T-helper 1 cell (primary cell): ENCODE data around the gene CREB5.
"Not testable (repeated sequence)": the region's sequence is repeated elsewhere in the genome, so short reads cannot be mapped to it uniquely, and the experiment has no call there.

Experiments
- DNase-seq, 5 donors: peaks; one replicate each; pipeline ENCODE4 v3.0.0-alpha.2; 2012 to 2020

CREB5 gene

DNA sequence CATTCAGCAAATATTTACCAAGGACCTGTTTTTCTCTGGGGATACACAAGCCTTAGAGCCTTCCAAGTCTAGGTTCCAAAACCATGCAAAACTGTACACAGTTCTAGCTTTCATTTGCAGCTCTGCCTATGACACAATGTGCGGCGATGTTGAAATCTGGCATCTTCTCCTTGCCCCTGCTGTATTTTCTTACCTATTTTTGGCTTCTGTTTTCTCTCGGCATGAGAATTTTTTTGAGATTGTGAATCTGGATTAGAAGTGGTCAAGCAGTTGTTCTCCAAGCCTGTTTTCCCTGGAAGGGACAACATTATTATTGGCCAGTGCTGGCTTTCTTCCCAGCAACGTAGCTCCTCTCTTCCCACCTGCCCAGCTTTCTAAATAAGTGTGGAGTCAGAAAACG is 176.3 kb downstream of the CREB5 start:
- DNase-seq = no peak

GRCh38 chr7:28591041-28591674 is 178.8 kb downstream of the CREB5 start:
- peak in 1 of 5 donors; percentile 7 for DNase-seq

GRCh38 chr7:28591725-28592349 is 179.5 kb downstream of the CREB5 start:
- no peak for DNase-seq

DNA sequence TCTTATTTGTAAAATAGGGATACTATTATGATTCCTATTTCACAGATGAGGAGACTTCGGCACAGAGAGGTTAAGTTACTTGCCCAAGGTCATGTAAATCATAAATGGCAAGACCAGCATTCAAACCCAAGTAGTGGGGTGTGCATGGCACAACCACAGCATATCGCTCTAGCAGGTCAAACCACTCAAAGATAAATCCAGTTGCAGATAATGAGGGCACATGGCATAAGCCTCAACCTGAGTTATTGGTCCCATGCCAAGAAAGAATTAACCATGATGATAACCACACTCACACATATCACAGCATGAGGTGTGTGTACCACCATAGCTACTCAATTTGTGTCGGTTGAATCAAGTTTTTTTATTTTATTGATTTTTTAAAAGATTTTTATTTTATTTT is 180.5 kb downstream of the CREB5 start:
- DNase-seq = no peak

DNA sequence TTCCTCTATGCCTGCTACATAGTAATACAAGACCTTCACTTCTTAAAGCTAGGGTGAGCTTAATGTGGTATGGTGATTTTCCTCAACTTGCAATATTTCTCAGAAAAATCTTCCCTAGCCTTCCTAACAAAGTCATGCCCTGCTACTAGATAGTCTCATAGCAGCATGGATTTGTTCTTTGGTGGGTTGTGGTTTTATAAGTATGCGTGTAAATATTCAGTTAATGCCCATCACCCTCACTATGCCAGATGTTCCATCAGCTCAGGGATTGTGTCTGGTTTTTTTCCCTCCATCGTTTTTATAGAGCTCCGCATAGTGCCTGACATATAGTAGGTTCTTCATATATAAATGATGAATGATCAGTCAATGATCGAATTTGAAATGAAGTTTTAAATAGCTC is 182.8 kb downstream of the CREB5 start:
- DNase-seq = no peak

GRCh38 chr7:28595801-28596200 is 183.5 kb downstream of the CREB5 start:
- DNase-seq = no peak

GRCh38 chr7:28596245-28596935 is 184.1 kb downstream of the CREB5 start:
- DNase-seq = no peak

DNA sequence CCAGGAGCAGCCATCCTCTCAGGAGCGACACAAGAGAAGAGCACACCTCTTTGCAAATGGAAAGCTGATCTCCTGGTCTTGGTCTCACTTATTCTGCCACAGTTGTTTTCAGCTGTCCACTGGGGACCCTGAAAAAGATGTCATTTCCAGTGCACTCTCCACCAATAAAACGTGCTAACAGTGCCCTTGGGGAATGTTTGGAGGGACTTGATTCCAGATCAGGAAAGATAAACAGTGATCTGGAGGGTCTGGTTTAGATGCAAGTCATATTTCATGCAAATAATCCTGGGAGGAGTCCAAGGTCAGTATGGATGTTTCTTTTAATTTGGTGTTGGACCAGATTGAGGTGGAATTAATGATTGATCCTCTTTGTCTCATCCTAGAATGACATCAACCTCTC is 185.0 kb downstream of the CREB5 start:
- no peak for DNase-seq

- DNase-seq = not testable (repeated sequence)
Measured at GRCh38 chr7:28598037-28598436, 185.7 kb downstream of the CREB5 start.

DNA sequence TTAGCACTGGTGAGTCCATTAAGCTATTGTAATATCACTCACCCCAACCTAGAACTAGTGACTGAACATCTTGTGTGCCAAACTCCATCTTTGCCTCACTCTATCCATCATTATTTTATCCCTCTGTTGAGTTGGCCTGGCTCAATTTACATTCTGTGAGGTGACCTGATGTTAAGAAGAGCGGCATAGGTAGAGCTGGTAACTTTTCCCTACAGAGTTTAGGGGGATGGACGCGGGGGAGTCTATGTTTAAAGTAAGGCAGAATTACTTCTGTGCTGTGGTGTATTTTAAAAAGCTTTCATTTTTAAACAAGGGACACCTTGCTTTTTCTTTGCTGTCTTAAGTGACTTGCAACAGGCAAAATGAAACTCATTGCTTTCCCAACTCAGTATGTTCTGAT is 186.3 kb downstream of the CREB5 start:
- DNase-seq = no peak

DNA sequence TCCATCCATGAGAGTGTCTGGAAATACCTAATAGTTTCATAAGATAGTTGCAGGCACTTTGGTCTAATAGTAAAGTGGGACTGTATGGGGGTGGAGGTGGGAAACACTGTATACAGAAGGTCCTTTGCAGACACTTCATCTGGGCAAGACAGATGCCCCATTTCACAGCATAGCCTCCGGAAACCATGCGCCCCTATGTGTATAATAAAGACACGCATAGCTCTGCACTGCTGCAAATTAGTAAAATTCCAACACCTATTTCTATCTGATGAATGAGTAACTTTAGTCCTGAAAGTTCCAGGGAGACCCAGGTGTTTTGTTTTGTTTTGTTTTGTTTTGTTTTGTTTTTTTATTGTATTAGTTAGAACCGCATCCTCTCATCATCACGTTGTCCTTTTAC is 187.1 kb downstream of the CREB5 start:
- no peak for DNase-seq

- no peak for DNase-seq
Measured at GRCh38 chr7:28602282-28602681, 190.0 kb downstream of the CREB5 start.

DNA sequence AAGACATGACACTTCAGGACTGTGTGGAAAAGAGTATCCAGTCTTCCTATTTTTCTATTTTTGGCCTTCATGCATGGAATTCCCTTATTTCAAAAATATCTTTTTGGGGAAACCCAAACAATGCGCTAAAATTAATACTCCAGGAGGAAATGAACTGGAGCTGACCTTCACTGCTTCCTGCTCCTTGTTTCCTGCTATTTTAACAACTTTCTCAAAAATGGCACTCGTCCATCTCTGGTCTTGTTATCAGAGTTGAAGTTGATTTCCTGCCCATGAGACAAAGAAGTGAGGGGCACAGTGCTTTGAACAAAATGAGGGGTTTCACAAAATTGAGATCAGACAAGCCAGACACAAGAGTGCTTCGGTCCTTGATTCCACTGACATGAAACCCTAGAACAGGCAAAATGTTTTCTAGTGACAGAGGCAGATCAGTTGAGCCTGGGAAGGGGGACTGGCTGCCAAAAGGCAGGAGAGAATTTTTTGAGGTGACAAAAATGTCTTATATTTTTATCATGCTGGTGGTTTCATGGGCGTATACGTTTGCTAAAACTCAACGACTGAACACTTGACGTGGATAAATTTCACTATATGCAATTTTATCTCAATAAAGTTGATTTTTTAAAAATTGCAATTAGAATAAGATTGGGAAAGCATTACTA is 193.2 kb downstream of the CREB5 start:
- DNase-seq = no peak

DNA sequence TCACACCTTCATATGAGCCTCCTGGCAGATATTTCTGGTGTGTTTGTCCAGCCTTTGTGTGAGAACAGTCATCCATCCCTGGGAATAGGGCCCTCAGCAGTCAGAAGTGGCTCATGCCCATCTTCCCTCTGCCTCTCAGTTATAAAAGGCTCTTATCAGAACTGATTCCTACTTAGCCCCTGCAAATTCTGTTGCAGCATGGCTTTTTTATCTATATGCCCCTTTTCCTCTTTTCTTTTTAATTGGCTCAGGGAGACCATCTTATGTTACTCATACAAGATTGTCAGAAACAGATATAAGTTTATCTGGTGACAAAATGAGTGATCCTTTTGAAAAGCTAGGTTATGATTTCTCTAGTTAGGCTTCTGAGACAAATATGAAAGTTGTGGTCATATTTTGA is 194.1 kb downstream of the CREB5 start:
- DNase-seq = no peak

DNA sequence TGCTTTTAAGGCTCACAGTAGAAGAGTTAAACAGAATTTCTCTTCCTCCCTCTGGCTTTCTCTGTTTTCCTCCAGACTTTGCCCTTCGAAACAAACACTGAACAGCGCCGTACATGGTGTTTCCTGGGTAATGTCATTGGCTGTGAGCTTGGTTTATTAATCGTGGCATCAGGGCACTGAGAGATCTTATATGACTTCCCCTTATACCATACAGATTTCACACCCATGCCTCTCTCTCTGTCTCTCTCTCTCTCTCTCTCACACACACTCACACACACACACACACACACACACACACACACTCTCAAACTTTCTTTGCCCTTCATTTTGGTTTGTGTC is 195.5 kb downstream of the CREB5 start:
- no peak for DNase-seq

DNA sequence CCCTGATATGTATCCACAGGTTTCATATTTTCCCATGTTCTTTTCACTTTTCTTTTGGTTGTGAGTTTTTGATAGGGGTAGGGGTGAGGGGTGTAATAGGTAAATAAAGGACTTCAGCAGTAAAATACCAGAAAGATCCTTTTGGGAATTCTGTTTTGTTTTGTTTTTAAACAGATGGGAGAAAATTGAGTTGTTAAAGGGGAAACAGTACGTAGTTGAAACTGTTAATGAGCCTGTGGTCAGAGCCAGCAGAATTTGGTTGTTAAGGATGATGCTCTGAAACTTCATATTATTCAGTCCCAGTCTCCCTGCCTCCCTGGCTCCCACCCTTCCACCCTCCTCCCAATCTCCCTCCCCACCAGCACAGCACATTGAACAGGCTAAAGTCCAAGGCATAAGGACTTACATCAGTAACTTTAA is 195.9 kb downstream of the CREB5 start:
- no peak for DNase-seq

GRCh38 chr7:28608731-28609130 is 196.4 kb downstream of the CREB5 start:
- DNase-seq = no peak

- DNase-seq = no peak
Measured at GRCh38 chr7:28609608-28610007, 197.3 kb downstream of the CREB5 start.

GRCh38 chr7:28611399-28611897 is 199.1 kb downstream of the CREB5 start:
- not testable (repeated sequence) for DNase-seq

DNA sequence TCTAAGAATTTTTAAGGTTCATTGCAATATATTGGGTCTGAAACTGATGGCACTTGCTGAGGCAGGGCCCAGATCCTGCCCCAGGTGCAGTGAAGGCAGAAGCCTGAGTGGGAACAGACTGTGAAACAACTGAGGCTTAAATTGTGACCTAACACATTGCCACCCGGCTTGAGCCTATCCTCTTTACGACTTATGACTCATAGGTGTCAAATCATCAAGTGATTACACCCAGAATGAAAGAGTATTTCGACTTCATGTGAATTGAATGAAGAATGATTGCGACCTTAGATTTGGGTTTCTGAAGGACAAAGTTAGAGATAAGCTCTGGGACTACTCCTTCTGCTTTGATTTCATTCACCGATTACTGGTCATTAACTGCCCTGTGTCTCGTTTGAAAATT is 200.9 kb downstream of the CREB5 start:
- DNase-seq = no peak

DNA sequence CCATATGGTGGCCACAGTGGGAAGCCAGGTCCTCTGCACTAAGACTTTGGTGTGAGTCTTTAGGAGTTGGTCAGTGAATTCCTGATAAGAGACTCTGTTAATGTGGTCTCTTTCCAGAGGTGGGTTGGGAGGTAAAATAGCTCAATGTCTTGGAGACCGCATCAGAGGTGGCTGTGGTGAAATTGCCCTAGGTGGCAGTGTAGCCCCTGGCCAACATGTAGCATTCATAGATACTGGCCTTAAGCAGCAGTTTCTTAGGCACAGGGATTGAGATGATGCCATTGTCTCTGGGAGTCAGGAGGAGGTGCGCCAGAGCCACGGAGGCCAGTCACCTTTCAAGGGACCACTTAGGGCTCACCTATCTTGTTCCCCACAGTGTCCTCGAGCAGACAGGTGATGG is 202.8 kb downstream of the CREB5 start:
- no peak for DNase-seq

- no peak for DNase-seq
Measured at GRCh38 chr7:28617308-28617880, 205.1 kb downstream of the CREB5 start.

DNA sequence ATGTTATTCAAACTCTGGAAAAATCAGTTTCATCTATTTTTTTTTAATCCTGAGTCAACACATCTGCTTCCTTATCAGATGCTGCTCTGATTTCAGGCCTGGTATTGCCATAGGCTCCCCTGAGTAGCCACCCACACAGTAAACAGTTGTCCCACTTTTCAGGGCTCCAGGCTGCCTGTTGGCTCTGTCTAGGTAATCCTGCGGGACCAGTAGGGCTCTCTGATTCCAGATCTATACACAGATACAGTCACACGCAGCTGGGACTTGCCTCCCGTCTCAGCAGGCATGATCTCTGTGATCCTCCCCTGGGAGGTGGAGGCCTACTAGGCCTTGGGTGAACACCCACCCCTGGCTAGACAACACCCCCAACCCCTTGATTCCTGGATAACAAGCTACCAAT is 206.1 kb downstream of the CREB5 start:
- no peak for DNase-seq
